WTC11 (cell line): Measurements from ENCODE around the gene WDR7. TPM values are rescaled to one million over a fixed set of nuclear protein-coding genes. Genes with fewer than 3 reads are reported as not detected.

Experiments
- ATAC-seq: fragments of 200-7000 bp; cut with Tn5 transposase; 2 replicates; pipeline ENCODE4 v1.10.0; 2021; ENCODE audit warnings: mild to moderate bottlenecking, moderate library complexity
- CTCF ChIA-PET: fragments of 300-600 bp; sonication (Branson Sonifier 250); formaldehyde crosslinking; loops from one replicate; lab custom pipeline; 2021; ENCODE audit warnings: antibody characterized with exemption; lab: Charles Lee
- POLR2A ChIA-PET: fragments of 350-600 bp; sonication (Branson Sonifier 250); formaldehyde crosslinking; loops from one replicate; lab custom pipeline; 2021; ENCODE audit warnings: antibody characterized with exemption; lab: Charles Lee
- DNase-seq: peaks from one replicate; pipeline ENCODE4 v3.0.0; 2021; ENCODE audit warnings: low spot score
- H3K27ac Mint-ChIP-seq: 2 replicates; pipeline ENCODE4 v1.8.0; 2021; ENCODE audit warnings: mixed read lengths
- H3K27me3 Mint-ChIP-seq: 2 replicates; pipeline ENCODE4 v1.8.0; 2021; ENCODE audit warnings: low read depth, mild to moderate bottlenecking, moderate library complexity, mixed read lengths
- H3K36me3 Mint-ChIP-seq: 2 replicates; pipeline ENCODE4 v1.8.0; 2021; ENCODE audit warnings: mixed read lengths
- H3K4me1 Mint-ChIP-seq: 2 replicates; pipeline ENCODE4 v1.8.0; 2022; ENCODE audit warnings: mixed read lengths
- H3K4me3 Mint-ChIP-seq: 2 replicates; pipeline ENCODE4 v1.8.0; 2021; ENCODE audit warnings: mild to moderate bottlenecking, moderate library complexity, mixed read lengths
- H3K9me3 Mint-ChIP-seq: 2 replicates; pipeline ENCODE4 v1.8.0; 2021; ENCODE audit warnings: mixed read lengths
- ARID4B ChIP-seq: sonication (generic); formaldehyde crosslinking; IDR thresholded peaks from 2 replicates; pipeline ENCODE4 v1.8.0; 2023; ENCODE audit warnings: missing genetic modification reagents, mild to moderate bottlenecking, borderline replicate concordance
- ATF6 ChIP-seq: sonication (generic); formaldehyde crosslinking; IDR thresholded peaks from 2 replicates; pipeline ENCODE4 v1.8.1; 2023; ENCODE audit warnings: mild to moderate bottlenecking, missing genetic modification reagents
- CREM ChIP-seq: sonication (generic); formaldehyde crosslinking; IDR thresholded peaks from 2 replicates; pipeline ENCODE4 v1.8.1; 2022; ENCODE audit warnings: mild to moderate bottlenecking, missing genetic modification reagents, moderate library complexity
- CTCF ChIP-seq: fragments of 200-600 bp; IDR thresholded peaks from 2 replicates; pipeline ENCODE4 v1.8.0; 2022; ENCODE audit warnings: antibody characterized with exemption
- ETV6 ChIP-seq: sonication (generic); formaldehyde crosslinking; IDR thresholded peaks from 2 replicates; pipeline ENCODE4 v1.8.1; 2022; ENCODE audit warnings: mild to moderate bottlenecking, missing genetic modification reagents
- GTF2I ChIP-seq: fragments of 250-450 bp; sonication (Bioruptor Pico); conservative IDR thresholded peaks from 2 replicates; pipeline ENCODE4 v1.4.0; 2021; ENCODE audit warnings: mild to moderate bottlenecking
- JAZF1 ChIP-seq: fragments of 250-450 bp; sonication (Bioruptor Pico); IDR thresholded peaks from 2 replicates; pipeline ENCODE4 v1.9.0; 2021; ENCODE audit warnings: moderate library complexity, mild to moderate bottlenecking, inconsistent platforms
- PRRX2 ChIP-seq: fragments of 250-450 bp; sonication (Bioruptor Pico); IDR thresholded peaks from 2 replicates; pipeline ENCODE4 v1.8.0; 2021; ENCODE audit warnings: mild to moderate bottlenecking
- RELA ChIP-seq: sonication (generic); formaldehyde crosslinking; IDR thresholded peaks from 2 replicates; pipeline ENCODE4 v1.8.1; 2022; ENCODE audit warnings: missing genetic modification reagents, mild to moderate bottlenecking, borderline replicate concordance
- SMAD3 ChIP-seq: sonication (generic); formaldehyde crosslinking; IDR thresholded peaks from 2 replicates; pipeline ENCODE4 v1.8.0; 2022; ENCODE audit warnings: missing genetic modification reagents, mild to moderate bottlenecking, borderline replicate concordance
- SMAD4 ChIP-seq: sonication (generic); formaldehyde crosslinking; IDR thresholded peaks from 2 replicates; pipeline ENCODE4 v1.8.0; 2022; ENCODE audit warnings: mild to moderate bottlenecking, missing genetic modification reagents
- SOX15 ChIP-seq: fragments of 250-450 bp; sonication (Bioruptor Pico); IDR thresholded peaks from 2 replicates; pipeline ENCODE4 v1.9.0; 2021; ENCODE audit warnings: mild to moderate bottlenecking
- TP53 ChIP-seq: sonication (generic); formaldehyde crosslinking; IDR thresholded peaks from 2 replicates; pipeline ENCODE4 v1.8.1; 2023; ENCODE audit warnings: mild to moderate bottlenecking, missing genetic modification reagents
- ZBTB21 ChIP-seq: sonication (generic); formaldehyde crosslinking; IDR thresholded peaks from 2 replicates; pipeline ENCODE4 v1.8.1; 2023; ENCODE audit warnings: mild to moderate bottlenecking, missing genetic modification reagents, borderline replicate concordance
- ZNF121 ChIP-seq: sonication (generic); formaldehyde crosslinking; IDR thresholded peaks from 2 replicates; pipeline ENCODE4 v1.8.0; 2023; ENCODE audit warnings: missing genetic modification reagents
- ZNF281 ChIP-seq: sonication (generic); formaldehyde crosslinking; IDR thresholded peaks from 2 replicates; pipeline ENCODE4 v1.8.0; 2023; ENCODE audit warnings: mild to moderate bottlenecking, missing genetic modification reagents
- total RNA-seq: library from RNA; stranded (reverse); gene quantifications from 3 replicates; pipeline ENCODE4 v1.2.3, GENCODE V29; 2021
- TF ChIP-seq, protein P1 (sequence below): fragments of 250-450 bp; sonication (Bioruptor Pico); IDR thresholded peaks from 2 replicates; pipeline ENCODE4 v1.9.0; 2021; ENCODE audit warnings: mild to moderate bottlenecking
- TF ChIP-seq, protein P2 (sequence below): sonication (generic); formaldehyde crosslinking; IDR thresholded peaks from 2 replicates; pipeline ENCODE4 v1.8.1; 2023; ENCODE audit warnings: mild to moderate bottlenecking, missing genetic modification reagents, moderate library complexity

The WDR7 gene
- total RNA-seq, 1 experiment from 2014 or later: 12.2 TPM

DNA sequence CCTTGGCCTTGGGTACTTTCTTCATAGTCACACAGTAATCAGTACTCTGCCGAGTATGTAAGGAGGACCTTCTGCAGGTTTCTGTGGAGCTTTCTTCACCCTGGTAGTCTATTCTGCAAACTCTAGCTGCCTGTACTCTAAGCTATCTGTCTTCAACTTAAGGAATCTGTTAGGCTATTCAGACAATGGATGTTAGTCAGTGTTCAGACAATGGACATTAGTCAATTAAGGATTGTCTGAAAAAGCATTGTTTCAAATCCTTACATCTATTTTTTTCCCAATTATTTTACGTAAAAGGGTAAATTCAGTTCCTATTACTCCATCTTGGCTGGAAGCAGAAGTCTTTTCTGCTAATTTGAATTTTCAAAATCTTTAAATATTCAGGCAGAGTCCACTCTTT is 75.7 kb downstream of the WDR7 start:
- peaks cover 10% of the 10 kb centered on the region for H3K4me1 Mint-ChIP-seq
- H3K4me3 Mint-ChIP-seq: no peak overlapping the region
- TF ChIP-seq JAZF1 (no peak), SMAD4 (CRISPR knock-in tag) (no peak), ZNF121 (CRISPR knock-in tag) (no peak), ATF6 (CRISPR knock-in tag) (no peak), ETV6 (CRISPR knock-in tag) (no peak), RELA (CRISPR knock-in tag) (no peak), SMAD3 (no peak), TP53 (CRISPR knock-in tag) (no peak), ARID4B (no peak)
- TF ChIP-seq, protein P1, sequence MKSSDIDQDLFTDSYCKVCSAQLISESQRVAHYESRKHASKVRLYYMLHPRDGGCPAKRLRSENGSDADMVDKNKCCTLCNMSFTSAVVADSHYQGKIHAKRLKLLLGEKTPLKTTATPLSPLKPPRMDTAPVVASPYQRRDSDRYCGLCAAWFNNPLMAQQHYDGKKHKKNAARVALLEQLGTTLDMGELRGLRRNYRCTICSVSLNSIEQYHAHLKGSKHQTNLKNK (CRISPR knock-in tag): no peak
- TF ChIP-seq, protein P2, sequence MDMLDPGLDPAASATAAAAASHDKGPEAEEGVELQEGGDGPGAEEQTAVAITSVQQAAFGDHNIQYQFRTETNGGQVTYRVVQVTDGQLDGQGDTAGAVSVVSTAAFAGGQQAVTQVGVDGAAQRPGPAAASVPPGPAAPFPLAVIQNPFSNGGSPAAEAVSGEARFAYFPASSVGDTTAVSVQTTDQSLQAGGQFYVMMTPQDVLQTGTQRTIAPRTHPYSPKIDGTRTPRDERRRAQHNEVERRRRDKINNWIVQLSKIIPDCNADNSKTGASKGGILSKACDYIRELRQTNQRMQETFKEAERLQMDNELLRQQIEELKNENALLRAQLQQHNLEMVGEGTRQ (CRISPR knock-in tag): no peak
- POLR2A ChIA-PET: no interaction called here
- peaks cover 3% of the 10 kb centered on the region; the same call in 1 of the 2 replicates for H3K36me3 Mint-ChIP-seq
- CTCF ChIA-PET: no interaction called here
- H3K9me3 Mint-ChIP-seq: no peaks in the 10 kb centered on the region
- H3K27me3 Mint-ChIP-seq: no peaks in the 10 kb centered on the region
- ATAC-seq (no peak), DNase-seq (no peak)
- no peak overlapping the region for H3K27ac Mint-ChIP-seq

DNA sequence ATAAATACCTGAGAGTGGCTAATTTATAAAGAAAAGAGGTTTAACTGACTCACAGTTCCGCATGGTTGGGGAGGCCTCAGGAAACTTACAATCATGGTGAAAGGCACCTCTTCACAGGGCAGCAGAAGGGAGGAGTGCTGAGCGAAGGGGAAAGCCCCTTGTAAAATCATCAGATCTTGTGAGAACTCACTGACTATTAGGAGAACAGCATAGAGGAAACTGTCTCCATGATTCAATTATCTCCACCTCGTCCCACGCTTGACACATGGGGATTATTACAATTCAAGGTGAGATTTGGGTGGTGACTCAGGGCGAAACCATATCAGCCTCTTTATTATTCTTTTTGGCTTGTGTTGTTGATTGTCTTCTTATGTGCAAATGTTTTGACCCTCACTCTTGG is 76.2 kb downstream of the WDR7 start:
- TF ChIP-seq ZBTB21 (CRISPR knock-in tag) (no peak), JAZF1 (no peak), GTF2I (CRISPR knock-in tag) (no peak), PRRX2 (CRISPR knock-in tag) (no peak), CREM (CRISPR knock-in tag) (no peak), SOX15 (CRISPR knock-in tag) (no peak), TP53 (CRISPR knock-in tag) (no peak), CTCF (no peak), ZNF281 (no peak)
- ATAC-seq (no peak), DNase-seq (no peak)
- H3K27ac Mint-ChIP-seq: peak overlapping the region; percentile 37; the same call in 1 of the 2 replicates
- H3K27me3 Mint-ChIP-seq: no peaks in the 10 kb centered on the region
- no peaks in the 10 kb centered on the region for H3K9me3 Mint-ChIP-seq
- ChIA-PET CTCF (no interaction called here), POLR2A (no interaction called here)
- H3K4me1 Mint-ChIP-seq: peaks cover 10% of the 10 kb centered on the region
- peaks cover 3% of the 10 kb centered on the region; the same call in 1 of the 2 replicates for H3K36me3 Mint-ChIP-seq
- no peak overlapping the region for H3K4me3 Mint-ChIP-seq
